ENCODE data around the gene NEU1.

The NEU1 gene

GRCh38 chr6:31903957-31904356 lies 41.3 kb upstream of the NEU1 start:
- no peak for TF ChIP-seq SPI1 (IDR thresholded peaks at IDR 0.05; ENCODE audit: borderline replicate concordance, low read depth)
- TF ChIP-seq POLR2AphosphoS5 (IDR thresholded peaks at IDR 0.05; ENCODE audit: low read depth) = no peak
- no peak for TF ChIP-seq GABPA (IDR thresholded peaks at IDR 0.05; ENCODE audit: low read depth)
- TF ChIP-seq, protein P1, sequence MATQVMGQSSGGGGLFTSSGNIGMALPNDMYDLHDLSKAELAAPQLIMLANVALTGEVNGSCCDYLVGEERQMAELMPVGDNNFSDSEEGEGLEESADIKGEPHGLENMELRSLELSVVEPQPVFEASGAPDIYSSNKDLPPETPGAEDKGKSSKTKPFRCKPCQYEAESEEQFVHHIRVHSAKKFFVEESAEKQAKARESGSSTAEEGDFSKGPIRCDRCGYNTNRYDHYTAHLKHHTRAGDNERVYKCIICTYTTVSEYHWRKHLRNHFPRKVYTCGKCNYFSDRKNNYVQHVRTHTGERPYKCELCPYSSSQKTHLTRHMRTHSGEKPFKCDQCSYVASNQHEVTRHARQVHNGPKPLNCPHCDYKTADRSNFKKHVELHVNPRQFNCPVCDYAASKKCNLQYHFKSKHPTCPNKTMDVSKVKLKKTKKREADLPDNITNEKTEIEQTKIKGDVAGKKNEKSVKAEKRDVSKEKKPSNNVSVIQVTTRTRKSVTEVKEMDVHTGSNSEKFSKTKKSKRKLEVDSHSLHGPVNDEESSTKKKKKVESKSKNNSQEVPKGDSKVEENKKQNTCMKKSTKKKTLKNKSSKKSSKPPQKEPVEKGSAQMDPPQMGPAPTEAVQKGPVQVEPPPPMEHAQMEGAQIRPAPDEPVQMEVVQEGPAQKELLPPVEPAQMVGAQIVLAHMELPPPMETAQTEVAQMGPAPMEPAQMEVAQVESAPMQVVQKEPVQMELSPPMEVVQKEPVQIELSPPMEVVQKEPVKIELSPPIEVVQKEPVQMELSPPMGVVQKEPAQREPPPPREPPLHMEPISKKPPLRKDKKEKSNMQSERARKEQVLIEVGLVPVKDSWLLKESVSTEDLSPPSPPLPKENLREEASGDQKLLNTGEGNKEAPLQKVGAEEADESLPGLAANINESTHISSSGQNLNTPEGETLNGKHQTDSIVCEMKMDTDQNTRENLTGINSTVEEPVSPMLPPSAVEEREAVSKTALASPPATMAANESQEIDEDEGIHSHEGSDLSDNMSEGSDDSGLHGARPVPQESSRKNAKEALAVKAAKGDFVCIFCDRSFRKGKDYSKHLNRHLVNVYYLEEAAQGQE (IDR thresholded peaks at IDR 0.05; ENCODE audit: insufficient replicate concordance, low read depth) = no peak
- TF ChIP-seq, protein P2, sequence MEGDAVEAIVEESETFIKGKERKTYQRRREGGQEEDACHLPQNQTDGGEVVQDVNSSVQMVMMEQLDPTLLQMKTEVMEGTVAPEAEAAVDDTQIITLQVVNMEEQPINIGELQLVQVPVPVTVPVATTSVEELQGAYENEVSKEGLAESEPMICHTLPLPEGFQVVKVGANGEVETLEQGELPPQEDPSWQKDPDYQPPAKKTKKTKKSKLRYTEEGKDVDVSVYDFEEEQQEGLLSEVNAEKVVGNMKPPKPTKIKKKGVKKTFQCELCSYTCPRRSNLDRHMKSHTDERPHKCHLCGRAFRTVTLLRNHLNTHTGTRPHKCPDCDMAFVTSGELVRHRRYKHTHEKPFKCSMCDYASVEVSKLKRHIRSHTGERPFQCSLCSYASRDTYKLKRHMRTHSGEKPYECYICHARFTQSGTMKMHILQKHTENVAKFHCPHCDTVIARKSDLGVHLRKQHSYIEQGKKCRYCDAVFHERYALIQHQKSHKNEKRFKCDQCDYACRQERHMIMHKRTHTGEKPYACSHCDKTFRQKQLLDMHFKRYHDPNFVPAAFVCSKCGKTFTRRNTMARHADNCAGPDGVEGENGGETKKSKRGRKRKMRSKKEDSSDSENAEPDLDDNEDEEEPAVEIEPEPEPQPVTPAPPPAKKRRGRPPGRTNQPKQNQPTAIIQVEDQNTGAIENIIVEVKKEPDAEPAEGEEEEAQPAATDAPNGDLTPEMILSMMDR (IDR thresholded peaks at IDR 0.05; ENCODE audit: insufficient read depth, low read length) = no peak
- Histone ChIP-seq H3K4me3 (replicated peaks; ENCODE audit: insufficient read depth, low read length) (no peak overlapping the region), H3K27me3 (ENCODE audit: insufficient read depth, poor library complexity, severe bottlenecking) (no peaks in the 10 kb centered on the region), H3K27ac (replicated peaks) (no peak overlapping the region)
- DNase-seq (ENCODE audit: low read depth in 1 of 2, low spot score in 1 of 2) = no peak

DNA sequence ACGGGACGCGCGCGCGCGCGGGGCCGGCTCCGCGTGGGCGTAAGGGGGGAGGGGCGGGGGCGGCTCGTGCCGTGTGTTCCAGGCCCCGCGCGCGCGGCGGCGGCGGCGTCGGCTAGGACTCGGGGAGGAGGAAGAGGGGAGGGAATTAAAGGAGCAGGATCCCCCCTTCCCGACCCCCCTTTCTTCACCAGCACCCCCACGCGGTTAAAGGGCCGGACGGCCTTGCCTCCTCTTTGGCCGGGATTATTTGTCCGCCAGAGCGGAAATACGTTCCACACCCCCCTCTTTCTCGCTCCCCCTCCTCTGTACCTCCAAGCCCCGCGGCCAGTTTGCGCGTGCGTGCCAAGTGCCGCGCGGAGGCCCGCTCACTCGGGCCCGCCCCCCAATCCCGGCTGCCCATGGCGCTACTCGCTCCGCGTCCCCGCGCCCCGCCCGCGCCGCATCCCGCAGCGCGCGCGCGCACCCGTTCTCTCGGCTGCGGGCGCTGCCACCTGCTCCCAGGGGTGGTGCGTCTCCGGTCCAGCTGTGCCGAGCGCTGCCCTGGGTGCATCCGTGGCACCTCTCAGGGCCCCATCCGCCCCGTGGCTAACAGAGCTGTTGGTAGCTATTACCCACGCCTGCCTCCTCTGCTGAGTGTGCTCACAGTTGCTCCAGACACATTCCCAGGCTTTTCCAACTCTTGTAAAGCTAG lies 39.5 kb upstream of the NEU1 start, which contains the start of gene ZBTB12:
TSS of gene ZBTB12 (minus strand) at position 134 of the 691 bp plus-strand sequence. CDS start 781 bp downstream, outside the sequence.
- peak within 1 kb of the TSS; percentile 46 for H3K4me3 ChIP-seq (replicated peaks; ENCODE audit: insufficient read depth, low read length)
- H3K27ac ChIP-seq (replicated peaks) = peak within 1 kb of the TSS; percentile 66
- TF ChIP-seq, protein P2 (IDR thresholded peaks at IDR 0.05; ENCODE audit: insufficient read depth, low read length) = no peak
- TF ChIP-seq, protein P1 (IDR thresholded peaks at IDR 0.05; ENCODE audit: insufficient replicate concordance, low read depth) = no peak
- no peak; the same call in none of the 2 replicates for TF ChIP-seq POLR2AphosphoS5 (IDR thresholded peaks at IDR 0.05; ENCODE audit: low read depth)
- no peak for TF ChIP-seq GABPA (IDR thresholded peaks at IDR 0.05; ENCODE audit: low read depth)
- no peak for TF ChIP-seq SPI1 (IDR thresholded peaks at IDR 0.05; ENCODE audit: borderline replicate concordance, low read depth)
- no peaks in the 10 kb centered on the region for H3K27me3 ChIP-seq (ENCODE audit: insufficient read depth, poor library complexity, severe bottlenecking)
- DNase-seq (ENCODE audit: low read depth in 1 of 2, low spot score in 1 of 2) = peak; percentile 87 to 92

GRCh38 chr6:31901415-31901952 lies 38.9 kb upstream of the NEU1 start:
- peak overlapping the region; percentile 66 for H3K27ac ChIP-seq (replicated peaks)
- peak overlapping the region; percentile 46 for H3K4me3 ChIP-seq (replicated peaks; ENCODE audit: insufficient read depth, low read length)
- DNase-seq (ENCODE audit: low read depth in 1 of 2, low spot score in 1 of 2) = peak; percentile 55 to 57
- TF ChIP-seq, protein P1 (IDR thresholded peaks at IDR 0.05; ENCODE audit: insufficient replicate concordance, low read depth) = no peak
- no peaks in the 10 kb centered on the region for H3K27me3 ChIP-seq (ENCODE audit: insufficient read depth, poor library complexity, severe bottlenecking)

Data from HL-60 (cell line).